H1 (cell line): ENCODE measurements around the gene KAT8. TPM values are rescaled to one million over a fixed set of nuclear protein-coding genes. Genes with fewer than 3 reads are reported as not detected.
"Not testable (repeated sequence)": the region's sequence is repeated elsewhere in the genome, so short reads cannot be mapped to it uniquely, and the experiment has no call there.

Experiments
- CTCF ChIA-PET: fragments of 300-600 bp; sonication (Branson Sonifier 250); formaldehyde crosslinking; loops from one replicate; lab custom pipeline; 2021; ENCODE audit not compliant: partially characterized antibody; lab: Charles Lee
- POLR2A ChIA-PET: fragments of 300-600 bp; sonication (Branson Sonifier 250); formaldehyde crosslinking; loops from one replicate; lab custom pipeline; 2021; ENCODE audit warnings: inconsistent platforms; ENCODE audit not compliant: partially characterized antibody; lab: Charles Lee
- DNase-seq, 2 experiments: peaks; one replicate each; pipeline versions ENCODE4 v3.0.0 to v3.0.0-alpha.2; 2010 to 2022; ENCODE audit warnings: low spot score in 2 of 2, low read depth in 1 of 2, mixed read lengths in 1 of 2
- FAIRE-seq: peaks from 2 replicates; lab custom pipeline; 2011; peaks lifted over from hg19 to GRCh38; lab: Jason Lieb, UNC
- H2AFZ ChIP-seq: 2 replicates; pipeline ENCODE4 v1.8.1; 2012; ENCODE audit warnings: low read length, inconsistent platforms
- H2AK5ac ChIP-seq: 2 replicates; pipeline ENCODE4 v1.6.1; 2013; ENCODE audit warnings: low read depth, low read length
- H2BK120ac ChIP-seq: replicated peaks from 2 replicates; pipeline ENCODE3; 2013; ENCODE audit warnings: low read depth, low read length, inconsistent platforms
- H2BK12ac ChIP-seq: 2 replicates; pipeline ENCODE4 v1.6.1; 2013; ENCODE audit warnings: low read depth, low read length
- H2BK15ac ChIP-seq: 2 replicates; pipeline ENCODE4 v1.6.1; 2013; ENCODE audit warnings: low read length
- H2BK20ac ChIP-seq: 2 replicates; pipeline ENCODE4 v1.6.1; 2013; ENCODE audit warnings: low read length
- H2BK5ac ChIP-seq: 2 replicates; pipeline ENCODE4 v1.6.1; 2013; ENCODE audit warnings: low read depth, low read length
- H3K14ac ChIP-seq: 2 replicates; pipeline ENCODE4 v1.6.1; 2013; ENCODE audit warnings: inconsistent platforms; ENCODE audit not compliant: insufficient read length
- H3K18ac ChIP-seq: 2 replicates; pipeline ENCODE4 v1.6.1; 2013; ENCODE audit warnings: low read length; ENCODE audit errors: extremely low read depth
- H3K23ac ChIP-seq: 2 replicates; pipeline ENCODE4 v1.6.1; 2013; ENCODE audit warnings: inconsistent platforms; ENCODE audit not compliant: insufficient read length
- H3K23me2 ChIP-seq: 2 replicates; pipeline ENCODE4 v1.6.1; 2013; ENCODE audit warnings: low read depth, low read length
- H3K27ac ChIP-seq: 2 replicates; pipeline ENCODE4 v1.6.1; 2011; ENCODE audit warnings: low read depth, low read length, inconsistent platforms
- H3K27me3 ChIP-seq, 4 experiments: replicated peaks in 1 of 4; 1 replicate in 1 of 4; 2 replicates in 3 of 4; pipeline versions ENCODE4 v1.6.1 to v1.8.1; 2011 to 2013; ENCODE audit warnings: low read length in 3 of 4, mild to moderate bottlenecking in 3 of 4, inconsistent platforms in 2 of 4, mixed read lengths in 2 of 4, moderate library complexity in 1 of 4; ENCODE audit not compliant: control insufficient read depth in 3 of 4, insufficient read depth in 3 of 4; ENCODE audit errors: extremely low read depth in 1 of 4
- H3K36me3 ChIP-seq, 4 experiments: 2 replicates each; pipeline versions ENCODE4 v1.6.1 to v1.8.1; 2011 to 2013; ENCODE audit warnings: mild to moderate bottlenecking in 4 of 4, low read length in 3 of 4, moderate library complexity in 2 of 4, control low read depth in 1 of 4, inconsistent platforms in 1 of 4; ENCODE audit not compliant: insufficient read depth in 4 of 4, control insufficient read depth in 2 of 4
- H3K4ac ChIP-seq: replicated peaks from 2 replicates; pipeline ENCODE3; 2013; ENCODE audit warnings: low read length, low read depth, mixed read lengths, inconsistent platforms; ENCODE audit not compliant: insufficient read length
- H3K4me1 ChIP-seq, 4 experiments: replicated peaks in 1 of 4; 1 replicate in 1 of 4; 2 replicates in 3 of 4; pipeline versions ENCODE4 v1.6.1 to v1.8.1; 2011 to 2013; ENCODE audit warnings: low read length in 3 of 4, inconsistent platforms in 2 of 4, mixed read lengths in 1 of 4; ENCODE audit not compliant: insufficient read depth in 4 of 4, control insufficient read depth in 3 of 4
- H3K4me2 ChIP-seq, 2 experiments: 2 replicates each; pipeline versions ENCODE4 v1.6.1 to v1.8.1; 2011 to 2013; ENCODE audit warnings: low read depth in 2 of 2, low read length in 2 of 2, control low read depth in 1 of 2, inconsistent platforms in 1 of 2, mild to moderate bottlenecking in 1 of 2; ENCODE audit not compliant: insufficient read depth in 1 of 2
- H3K4me3 ChIP-seq, 4 experiments: fragments of 200-600, 300-600 bp in 1 of 4; sonication (generic), shearing (Covaris generic), sonication (Bioruptor Twin) in 1 of 4; 2 replicates each; pipeline versions ENCODE4 v1.5.1 to v1.8.1; 2011 to 2016; ENCODE audit warnings: low read length in 4 of 4, low read depth in 3 of 4, control low read depth in 2 of 4, inconsistent platforms in 2 of 4, mild to moderate bottlenecking in 2 of 4, mixed read lengths in 1 of 4, moderate library complexity in 1 of 4; ENCODE audit not compliant: insufficient read depth in 2 of 4; ENCODE audit errors: extremely low read depth in 1 of 4
- H3K56ac ChIP-seq: replicated peaks from 2 replicates; pipeline ENCODE3; 2013; ENCODE audit warnings: low read depth, mild to moderate bottlenecking, mixed read lengths, low read length, inconsistent platforms; ENCODE audit not compliant: insufficient read length
- H3K79me1 ChIP-seq: 2 replicates; pipeline ENCODE4 v1.6.1; 2013; ENCODE audit warnings: low read depth, low read length, control low read depth
- H3K79me2 ChIP-seq, 2 experiments: 2 replicates each; pipeline versions ENCODE4 v1.6.1 to v1.8.1; 2012 to 2013; ENCODE audit warnings: low read length in 2 of 2, mild to moderate bottlenecking in 2 of 2, inconsistent platforms in 1 of 2; ENCODE audit not compliant: insufficient read depth in 2 of 2, control insufficient read depth in 1 of 2
- H3K9ac ChIP-seq, 4 experiments: replicated peaks in 1 of 4; 1 replicate in 1 of 4; 2 replicates in 3 of 4; pipeline versions ENCODE4 v1.6.1 to v1.8.1; 2011 to 2013; ENCODE audit warnings: low read depth in 3 of 4, low read length in 3 of 4, control low read depth in 2 of 4, mild to moderate bottlenecking in 2 of 4, moderate library complexity in 2 of 4, inconsistent platforms in 1 of 4; ENCODE audit errors: extremely low read depth in 1 of 4
- H3K9me3 ChIP-seq, 2 experiments: 2 replicates each; pipeline versions ENCODE4 v1.6.1 to v1.8.1; 2012 to 2013; ENCODE audit warnings: mild to moderate bottlenecking in 2 of 2, moderate library complexity in 2 of 2, control low read depth in 1 of 2, inconsistent platforms in 1 of 2, low read depth in 1 of 2, low read length in 1 of 2, mixed read lengths in 1 of 2; ENCODE audit not compliant: insufficient read depth in 2 of 2
- H4K20me1 ChIP-seq, 2 experiments: replicated peaks in 1 of 2; 2 replicates each; pipeline versions ENCODE3 to v1.8.1; 2011 to 2013; ENCODE audit warnings: inconsistent platforms in 2 of 2, low read length in 2 of 2, mild to moderate bottlenecking in 1 of 2; ENCODE audit not compliant: insufficient read depth in 2 of 2, control insufficient read depth in 1 of 2
- H4K5ac ChIP-seq: 2 replicates; pipeline ENCODE4 v1.6.1; 2013; ENCODE audit warnings: low read length, low read depth, mixed read lengths, inconsistent platforms; ENCODE audit not compliant: insufficient read length
- H4K8ac ChIP-seq: 2 replicates; pipeline ENCODE4 v1.8.0; 2013; ENCODE audit warnings: mild to moderate bottlenecking, moderate library complexity, low read length, inconsistent platforms; ENCODE audit not compliant: insufficient read depth; ENCODE audit errors: extremely low read depth
- H4K91ac ChIP-seq: replicated peaks from 2 replicates; pipeline ENCODE3; 2013; ENCODE audit warnings: low read length, mixed read lengths, inconsistent platforms; ENCODE audit not compliant: insufficient read length
- WGBS, 2 experiments: shearing (Covaris generic) in 1 of 2; methylation state at CpG; one replicate each; pipeline versions ENCODE4 v1.1.6 to v1.1.7; 2013 to 2015; ENCODE audit warnings: low lambda C conversion rate in 2 of 2, mixed read lengths in 2 of 2, inconsistent platforms in 1 of 2, low coverage in 1 of 2, missing lambda C conversion rate in 1 of 2; ENCODE audit not compliant: insufficient replicate concordance in 2 of 2, insufficient coverage in 1 of 2, insufficient read length in 1 of 2; ENCODE audit errors: extremely low coverage in 1 of 2, missing lambda C conversion rate in 1 of 2; 5-methylcytosine and 5-hydroxymethylcytosine counted together
- polyA plus RNA-seq, 7 experiments: library from polyadenylated mRNA; depleted of rRNA in 3 of 7; stranded (reverse) in 5 of 7; unstranded in 2 of 7; fragments of >200 nt in 5 of 7; fragments of 200-250 nt in 2 of 7; gene quantifications; 1 replicate in 5 of 7; 2 replicates in 1 of 7; 4 replicates in 1 of 7; pipeline versions ENCODE4 v1.2.1 to v1.2.3, GENCODE V29; 2011 to 2013; ENCODE audit warnings: missing spikeins in 2 of 7, mixed read lengths in 2 of 7
- total RNA-seq: library from RNA; stranded (reverse); fragmentation: NEBNext Ultra II Directional; extraction: Animal tissue kit (Norgen Biotek cat#: 25700); gene quantifications from 2 replicates; pipeline ENCODE4 v1.2.1, GENCODE V29; 2021

Gene KAT8
- total and polyA plus RNA-seq, 2 of the 8 experiments (the other 6 are each of a cell fraction or from before 2014, with no cell fraction given): 52.6 to 61.6 TPM

DNA sequence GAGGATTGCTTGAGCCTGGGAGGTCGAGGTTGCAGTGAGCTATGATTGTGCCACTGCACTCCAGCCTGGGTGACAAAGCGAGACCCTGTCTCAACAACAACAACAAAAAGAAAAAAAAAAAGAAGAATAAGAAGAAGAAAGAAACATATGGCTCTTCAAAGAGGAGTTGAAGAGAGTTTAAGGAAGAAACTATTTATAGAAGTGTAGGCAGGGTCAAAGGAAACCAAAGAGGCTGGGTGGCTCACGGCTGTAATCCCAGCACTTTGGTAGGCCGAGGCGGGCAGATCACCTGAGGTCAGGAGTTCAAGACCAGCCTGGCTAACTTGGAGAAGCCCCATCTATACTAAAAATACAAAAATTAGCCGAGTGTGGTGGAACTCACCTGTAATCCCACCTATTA is 33.5 kb downstream of the KAT8 start:
- H3K23me2 ChIP-seq, H3K9ac ChIP-seq, H3K4me3 ChIP-seq, DNase-seq, H3K27ac ChIP-seq, H3K9me3 ChIP-seq, H3K14ac ChIP-seq, H2BK12ac ChIP-seq, FAIRE-seq, H2BK5ac ChIP-seq, H2BK15ac ChIP-seq, H3K36me3 ChIP-seq, H4K8ac ChIP-seq, H2AK5ac ChIP-seq, H3K18ac ChIP-seq, H2BK120ac ChIP-seq, H4K5ac ChIP-seq, H3K4ac ChIP-seq, H3K79me2 ChIP-seq, H3K79me1 ChIP-seq, H3K23ac ChIP-seq, H4K20me1 ChIP-seq, H4K91ac ChIP-seq, H3K4me2 ChIP-seq, H2AFZ ChIP-seq, H2BK20ac ChIP-seq, H3K56ac ChIP-seq: not testable (repeated sequence)
- peaks cover 0 to 18% (median 4%) of the 10 kb centered on the region in 4 experiments; a peak in 5 of 7 replicates for H3K4me1 ChIP-seq
- WGBS, 2 experiments: 88% methylated on average over 5 of the region's 6 CpGs; no CpG with 5 or more reads in 1 of the 2 experiments
- POLR2A ChIA-PET: interaction anchor here (0.5 to 34.9 kb wide), 6 partner anchors 9 to 47 kb away, joined by 3 to 713 read pairs (median 4); partner anchors contain the start of genes BCKDK, FUS, KAT8 and PRSS8
- CTCF ChIA-PET: interaction anchor here (1.0 to 1.3 kb wide), 3 partner anchors 8 to 73 kb away, joined by 3 to 6 read pairs (median 4); no protein-coding TSS in a partner anchor
- H3K27me3 ChIP-seq: peaks cover 0 to 11% (median 5%) of the 10 kb centered on the region in 4 experiments; a peak in 4 of 7 replicates
